Measurements from ENCODE around the gene EID2B. TPM values are rescaled to one million over a fixed set of nuclear protein-coding genes. Genes with fewer than 3 reads are reported as not detected.

The EID2B gene
- total and polyA plus RNA-seq, 2 of the 8 experiments (the other 6 are each of a cell fraction or from before 2014, with no cell fraction given): 2.1 to 2.4 TPM

DNA sequence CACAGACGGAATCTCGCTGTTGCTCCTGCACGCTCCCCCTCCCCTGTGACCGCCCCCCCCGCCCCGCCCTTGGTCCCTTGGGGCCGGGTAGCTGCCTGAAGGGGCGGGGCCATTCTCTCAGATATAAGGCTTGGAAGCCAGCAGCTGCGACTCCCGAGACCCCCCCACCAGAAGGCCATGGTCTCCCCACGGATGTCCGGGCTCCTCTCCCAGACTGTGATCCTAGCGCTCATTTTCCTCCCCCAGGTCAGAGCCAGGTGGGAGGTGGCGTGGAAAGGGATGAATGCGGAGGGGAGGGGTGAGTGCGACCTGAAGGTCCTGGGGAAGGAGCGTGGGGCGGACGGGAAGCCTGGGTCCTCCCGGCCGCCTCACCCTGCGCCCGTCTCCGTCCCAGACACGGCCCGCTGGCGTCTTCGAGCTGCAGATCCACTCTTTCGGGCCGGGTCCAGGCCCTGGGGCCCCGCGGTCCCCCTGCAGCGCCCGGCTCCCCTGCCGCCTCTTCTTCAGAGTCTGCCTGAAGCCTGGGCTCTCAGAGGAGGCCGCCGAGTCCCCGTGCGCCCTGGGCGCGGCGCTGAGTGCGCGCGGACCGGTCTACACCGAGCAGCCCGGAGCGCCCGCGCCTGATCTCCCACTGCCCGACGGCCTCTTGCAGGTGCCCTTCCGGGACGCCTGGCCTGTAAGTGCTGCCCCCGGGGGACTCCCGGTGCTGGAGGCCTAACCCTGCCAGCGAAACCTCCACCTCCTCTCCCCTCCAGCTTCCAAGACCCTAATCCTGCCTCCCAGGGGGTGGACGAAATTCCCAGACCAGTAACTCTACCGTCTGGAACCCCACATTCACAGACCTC, 33.6 kb downstream of the EID2B start, which contains the start of gene DLL3 (continued):
- TF ChIP-seq SIN3A (conservative IDR thresholded peaks at IDR 0.05 in 1 of 2, IDR thresholded peaks at IDR 0.05 in 1 of 2; ENCODE audit: low read depth in 1 of 2, low read length in 2 of 2) (no peak), FOSL1 (IDR thresholded peaks at IDR 0.05; ENCODE audit: insufficient read depth, low read depth, low read length) (no peak), SRF (IDR thresholded peaks at IDR 0.05; ENCODE audit: low read depth, low read length) (no peak), KDM4A (IDR thresholded peaks at IDR 0.05; ENCODE audit: low read depth, low read length, severe bottlenecking) (peak; percentile 87), RXRA (IDR thresholded peaks at IDR 0.05; ENCODE audit: insufficient read depth, low read depth, low read length) (no peak), CTBP2 (IDR thresholded peaks at IDR 0.05; ENCODE audit: borderline replicate concordance, insufficient read depth, insufficient read length, low read length) (no peak), POLR2A (IDR thresholded peaks at IDR 0.05; ENCODE audit: control extremely low read depth in 1 of 2, low read depth in 2 of 2, low read length in 2 of 2) (no peak), EZH2 (IDR thresholded peaks at IDR 0.05; ENCODE audit: low read depth, low read length, severe bottlenecking) (peak; percentile 62), NRF1 (IDR thresholded peaks at IDR 0.05; ENCODE audit: low read depth, low read length) (no peak), SUZ12 (IDR thresholded peaks at IDR 0.05; ENCODE audit: low read length) (peak; percentile 56; the same call in 1 of the 2 replicates), POU5F1 (IDR thresholded peaks at IDR 0.05; ENCODE audit: low read depth, low read length) (no peak), JUND (IDR thresholded peaks at IDR 0.05; ENCODE audit: low read length) (no peak), SP2 (IDR thresholded peaks at IDR 0.05; ENCODE audit: low read length) (no peak), RBBP5 (IDR thresholded peaks at IDR 0.05; ENCODE audit: borderline replicate concordance, low read depth, low read length) (0 out of 2 replicates have a peak, but pooled peaks have one; percentile 31), TEAD4 (IDR thresholded peaks at IDR 0.05; ENCODE audit: low read depth, low read length) (no peak), HDAC6 (IDR thresholded peaks at IDR 0.05; ENCODE audit: low read depth, low read length) (no peak), SP1 (IDR thresholded peaks at IDR 0.05; ENCODE audit: low read depth, low read length) (no peak), BACH1 (IDR thresholded peaks at IDR 0.05; ENCODE audit: low read length) (no peak)
- TF ChIP-seq, protein P1, sequence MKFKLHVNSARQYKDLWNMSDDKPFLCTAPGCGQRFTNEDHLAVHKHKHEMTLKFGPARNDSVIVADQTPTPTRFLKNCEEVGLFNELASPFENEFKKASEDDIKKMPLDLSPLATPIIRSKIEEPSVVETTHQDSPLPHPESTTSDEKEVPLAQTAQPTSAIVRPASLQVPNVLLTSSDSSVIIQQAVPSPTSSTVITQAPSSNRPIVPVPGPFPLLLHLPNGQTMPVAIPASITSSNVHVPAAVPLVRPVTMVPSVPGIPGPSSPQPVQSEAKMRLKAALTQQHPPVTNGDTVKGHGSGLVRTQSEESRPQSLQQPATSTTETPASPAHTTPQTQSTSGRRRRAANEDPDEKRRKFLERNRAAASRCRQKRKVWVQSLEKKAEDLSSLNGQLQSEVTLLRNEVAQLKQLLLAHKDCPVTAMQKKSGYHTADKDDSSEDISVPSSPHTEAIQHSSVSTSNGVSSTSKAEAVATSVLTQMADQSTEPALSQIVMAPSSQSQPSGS (IDR thresholded peaks at IDR 0.05; ENCODE audit: low read length): no peak
- TF ChIP-seq, protein P2, sequence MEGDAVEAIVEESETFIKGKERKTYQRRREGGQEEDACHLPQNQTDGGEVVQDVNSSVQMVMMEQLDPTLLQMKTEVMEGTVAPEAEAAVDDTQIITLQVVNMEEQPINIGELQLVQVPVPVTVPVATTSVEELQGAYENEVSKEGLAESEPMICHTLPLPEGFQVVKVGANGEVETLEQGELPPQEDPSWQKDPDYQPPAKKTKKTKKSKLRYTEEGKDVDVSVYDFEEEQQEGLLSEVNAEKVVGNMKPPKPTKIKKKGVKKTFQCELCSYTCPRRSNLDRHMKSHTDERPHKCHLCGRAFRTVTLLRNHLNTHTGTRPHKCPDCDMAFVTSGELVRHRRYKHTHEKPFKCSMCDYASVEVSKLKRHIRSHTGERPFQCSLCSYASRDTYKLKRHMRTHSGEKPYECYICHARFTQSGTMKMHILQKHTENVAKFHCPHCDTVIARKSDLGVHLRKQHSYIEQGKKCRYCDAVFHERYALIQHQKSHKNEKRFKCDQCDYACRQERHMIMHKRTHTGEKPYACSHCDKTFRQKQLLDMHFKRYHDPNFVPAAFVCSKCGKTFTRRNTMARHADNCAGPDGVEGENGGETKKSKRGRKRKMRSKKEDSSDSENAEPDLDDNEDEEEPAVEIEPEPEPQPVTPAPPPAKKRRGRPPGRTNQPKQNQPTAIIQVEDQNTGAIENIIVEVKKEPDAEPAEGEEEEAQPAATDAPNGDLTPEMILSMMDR (IDR thresholded peaks at IDR 0.05; ENCODE audit: control extremely low read depth in 1 of 3, insufficient read depth in 1 of 3, low read depth in 1 of 3, low read length in 3 of 3): no peak
